H1 (cell line): Measurements from ENCODE around the gene BCL2L12. TPM values are rescaled to one million over a fixed set of nuclear protein-coding genes. Genes with fewer than 3 reads are reported as not detected.

Experiments
- KDM1A ChIP-seq: fragments of 200-600, 300-600 bp; sonication (generic); IDR thresholded peaks from 2 replicates; pipeline ENCODE4 v1.7.1; 2016; ENCODE audit warnings: mild to moderate bottlenecking, low read length, borderline replicate concordance
- MAFK ChIP-seq: IDR thresholded peaks from 2 replicates; pipeline ENCODE4 v1.6.1; 2012; ENCODE audit warnings: low read depth, mild to moderate bottlenecking, improper control_type of control experiment, low read length
- NANOG ChIP-seq: IDR thresholded peaks from 2 replicates; pipeline ENCODE4 v1.6.1; 2011; ENCODE audit warnings: low read length, low read depth, mild to moderate bottlenecking, inconsistent platforms; ENCODE audit not compliant: insufficient read depth, poor library complexity, severe bottlenecking
- NRF1 ChIP-seq: IDR thresholded peaks from 2 replicates; pipeline ENCODE4 v1.6.1; 2011; ENCODE audit warnings: mild to moderate bottlenecking, low read depth, low read length, improper control_type of control experiment
- PHF8 ChIP-seq: fragments of 200-600 bp; sonication (generic); conservative IDR thresholded peaks from 2 replicates; pipeline ENCODE4 v1.7.1; 2012; ENCODE audit warnings: low read depth, mild to moderate bottlenecking, inconsistent platforms, low read length, moderate library complexity
- RFX5 ChIP-seq: IDR thresholded peaks from 2 replicates; pipeline ENCODE4 v1.6.1; 2011; ENCODE audit warnings: low read depth, low read length, improper control_type of control experiment, borderline replicate concordance
- SIRT6 ChIP-seq: IDR thresholded peaks from one replicate; pipeline ENCODE4 v1.7.1; 2012; ENCODE audit warnings: low read length, inconsistent platforms
- YY1 ChIP-seq: IDR thresholded peaks from 2 replicates; pipeline ENCODE4 v1.6.1; 2011; ENCODE audit warnings: low read depth, mild to moderate bottlenecking, low read length
- ZNF274 ChIP-seq: IDR thresholded peaks from 2 replicates; pipeline ENCODE4 v1.7.0; 2012; ENCODE audit warnings: low read length, borderline replicate concordance; ENCODE audit errors: extremely low read depth
- polyA plus RNA-seq, 7 experiments: library from polyadenylated mRNA; depleted of rRNA in 3 of 7; stranded (reverse) in 5 of 7; unstranded in 2 of 7; fragments of >200 nt in 5 of 7; fragments of 200-250 nt in 2 of 7; gene quantifications; 1 replicate in 5 of 7; 2 replicates in 1 of 7; 4 replicates in 1 of 7; pipeline versions ENCODE4 v1.2.1 to v1.2.3, GENCODE V29; 2011 to 2013; ENCODE audit warnings: missing spikeins in 2 of 7, mixed read lengths in 2 of 7
- total RNA-seq: library from RNA; stranded (reverse); fragmentation: NEBNext Ultra II Directional; extraction: Animal tissue kit (Norgen Biotek cat#: 25700); gene quantifications from 2 replicates; pipeline ENCODE4 v1.2.1, GENCODE V29; 2021
- TF ChIP-seq, protein P1 (sequence below): fragments of 300-600 bp; sonication (generic); IDR thresholded peaks from 2 replicates; pipeline ENCODE4 v1.7.1; 2012; ENCODE audit warnings: low read length, moderate library complexity, mild to moderate bottlenecking, inconsistent platforms; ENCODE audit not compliant: insufficient replicate concordance

BCL2L12 gene
- total and polyA plus RNA-seq, 2 of the 8 experiments (the other 6 are each of a cell fraction or from before 2014, with no cell fraction given): 126 to 209 TPM

DNA sequence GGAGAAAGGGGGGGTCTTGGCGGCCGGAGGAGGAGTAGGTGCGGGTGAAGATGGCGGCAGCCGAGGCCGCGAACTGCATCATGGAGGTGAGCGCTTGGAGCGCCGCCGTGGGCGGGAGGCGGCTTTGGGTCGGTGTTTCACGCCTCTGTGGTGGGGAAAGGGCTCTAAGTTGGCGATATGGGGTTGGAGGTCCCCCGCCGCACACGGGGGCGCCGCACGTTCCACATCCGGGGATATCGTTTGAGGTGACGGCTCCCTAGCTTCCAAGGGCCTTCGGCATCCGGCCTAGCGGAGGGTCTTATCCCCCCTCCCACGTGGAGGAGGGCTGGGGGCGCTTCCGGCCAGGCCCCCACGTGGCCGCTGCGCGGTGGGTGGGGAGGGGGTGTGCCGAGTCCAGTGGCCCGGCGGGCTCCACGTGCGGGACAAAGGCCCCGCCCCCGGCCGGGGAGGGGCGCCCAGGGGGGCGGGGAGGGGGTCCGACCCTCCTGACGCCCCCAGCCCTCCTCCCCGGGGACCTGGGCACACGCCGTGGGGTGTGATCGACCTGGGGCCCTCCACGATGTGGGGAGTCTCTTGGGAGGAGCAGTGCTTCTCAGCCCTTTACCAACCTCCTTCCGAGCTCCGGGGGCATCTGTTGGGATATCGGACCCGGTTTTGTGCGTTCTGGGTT, 11.6 kb downstream of the BCL2L12 start, which contains the start of gene PRMT1 (continued):
- TF ChIP-seq, protein P1, sequence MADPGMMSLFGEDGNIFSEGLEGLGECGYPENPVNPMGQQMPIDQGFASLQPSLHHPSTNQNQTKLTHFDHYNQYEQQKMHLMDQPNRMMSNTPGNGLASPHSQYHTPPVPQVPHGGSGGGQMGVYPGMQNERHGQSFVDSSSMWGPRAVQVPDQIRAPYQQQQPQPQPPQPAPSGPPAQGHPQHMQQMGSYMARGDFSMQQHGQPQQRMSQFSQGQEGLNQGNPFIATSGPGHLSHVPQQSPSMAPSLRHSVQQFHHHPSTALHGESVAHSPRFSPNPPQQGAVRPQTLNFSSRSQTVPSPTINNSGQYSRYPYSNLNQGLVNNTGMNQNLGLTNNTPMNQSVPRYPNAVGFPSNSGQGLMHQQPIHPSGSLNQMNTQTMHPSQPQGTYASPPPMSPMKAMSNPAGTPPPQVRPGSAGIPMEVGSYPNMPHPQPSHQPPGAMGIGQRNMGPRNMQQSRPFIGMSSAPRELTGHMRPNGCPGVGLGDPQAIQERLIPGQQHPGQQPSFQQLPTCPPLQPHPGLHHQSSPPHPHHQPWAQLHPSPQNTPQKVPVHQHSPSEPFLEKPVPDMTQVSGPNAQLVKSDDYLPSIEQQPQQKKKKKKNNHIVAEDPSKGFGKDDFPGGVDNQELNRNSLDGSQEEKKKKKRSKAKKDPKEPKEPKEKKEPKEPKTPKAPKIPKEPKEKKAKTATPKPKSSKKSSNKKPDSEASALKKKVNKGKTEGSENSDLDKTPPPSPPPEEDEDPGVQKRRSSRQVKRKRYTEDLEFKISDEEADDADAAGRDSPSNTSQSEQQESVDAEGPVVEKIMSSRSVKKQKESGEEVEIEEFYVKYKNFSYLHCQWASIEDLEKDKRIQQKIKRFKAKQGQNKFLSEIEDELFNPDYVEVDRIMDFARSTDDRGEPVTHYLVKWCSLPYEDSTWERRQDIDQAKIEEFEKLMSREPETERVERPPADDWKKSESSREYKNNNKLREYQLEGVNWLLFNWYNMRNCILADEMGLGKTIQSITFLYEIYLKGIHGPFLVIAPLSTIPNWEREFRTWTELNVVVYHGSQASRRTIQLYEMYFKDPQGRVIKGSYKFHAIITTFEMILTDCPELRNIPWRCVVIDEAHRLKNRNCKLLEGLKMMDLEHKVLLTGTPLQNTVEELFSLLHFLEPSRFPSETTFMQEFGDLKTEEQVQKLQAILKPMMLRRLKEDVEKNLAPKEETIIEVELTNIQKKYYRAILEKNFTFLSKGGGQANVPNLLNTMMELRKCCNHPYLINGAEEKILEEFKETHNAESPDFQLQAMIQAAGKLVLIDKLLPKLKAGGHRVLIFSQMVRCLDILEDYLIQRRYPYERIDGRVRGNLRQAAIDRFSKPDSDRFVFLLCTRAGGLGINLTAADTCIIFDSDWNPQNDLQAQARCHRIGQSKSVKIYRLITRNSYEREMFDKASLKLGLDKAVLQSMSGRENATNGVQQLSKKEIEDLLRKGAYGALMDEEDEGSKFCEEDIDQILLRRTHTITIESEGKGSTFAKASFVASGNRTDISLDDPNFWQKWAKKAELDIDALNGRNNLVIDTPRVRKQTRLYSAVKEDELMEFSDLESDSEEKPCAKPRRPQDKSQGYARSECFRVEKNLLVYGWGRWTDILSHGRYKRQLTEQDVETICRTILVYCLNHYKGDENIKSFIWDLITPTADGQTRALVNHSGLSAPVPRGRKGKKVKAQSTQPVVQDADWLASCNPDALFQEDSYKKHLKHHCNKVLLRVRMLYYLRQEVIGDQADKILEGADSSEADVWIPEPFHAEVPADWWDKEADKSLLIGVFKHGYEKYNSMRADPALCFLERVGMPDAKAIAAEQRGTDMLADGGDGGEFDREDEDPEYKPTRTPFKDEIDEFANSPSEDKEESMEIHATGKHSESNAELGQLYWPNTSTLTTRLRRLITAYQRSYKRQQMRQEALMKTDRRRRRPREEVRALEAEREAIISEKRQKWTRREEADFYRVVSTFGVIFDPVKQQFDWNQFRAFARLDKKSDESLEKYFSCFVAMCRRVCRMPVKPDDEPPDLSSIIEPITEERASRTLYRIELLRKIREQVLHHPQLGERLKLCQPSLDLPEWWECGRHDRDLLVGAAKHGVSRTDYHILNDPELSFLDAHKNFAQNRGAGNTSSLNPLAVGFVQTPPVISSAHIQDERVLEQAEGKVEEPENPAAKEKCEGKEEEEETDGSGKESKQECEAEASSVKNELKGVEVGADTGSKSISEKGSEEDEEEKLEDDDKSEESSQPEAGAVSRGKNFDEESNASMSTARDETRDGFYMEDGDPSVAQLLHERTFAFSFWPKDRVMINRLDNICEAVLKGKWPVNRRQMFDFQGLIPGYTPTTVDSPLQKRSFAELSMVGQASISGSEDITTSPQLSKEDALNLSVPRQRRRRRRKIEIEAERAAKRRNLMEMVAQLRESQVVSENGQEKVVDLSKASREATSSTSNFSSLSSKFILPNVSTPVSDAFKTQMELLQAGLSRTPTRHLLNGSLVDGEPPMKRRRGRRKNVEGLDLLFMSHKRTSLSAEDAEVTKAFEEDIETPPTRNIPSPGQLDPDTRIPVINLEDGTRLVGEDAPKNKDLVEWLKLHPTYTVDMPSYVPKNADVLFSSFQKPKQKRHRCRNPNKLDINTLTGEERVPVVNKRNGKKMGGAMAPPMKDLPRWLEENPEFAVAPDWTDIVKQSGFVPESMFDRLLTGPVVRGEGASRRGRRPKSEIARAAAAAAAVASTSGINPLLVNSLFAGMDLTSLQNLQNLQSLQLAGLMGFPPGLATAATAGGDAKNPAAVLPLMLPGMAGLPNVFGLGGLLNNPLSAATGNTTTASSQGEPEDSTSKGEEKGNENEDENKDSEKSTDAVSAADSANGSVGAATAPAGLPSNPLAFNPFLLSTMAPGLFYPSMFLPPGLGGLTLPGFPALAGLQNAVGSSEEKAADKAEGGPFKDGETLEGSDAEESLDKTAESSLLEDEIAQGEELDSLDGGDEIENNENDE: no peak
- TF ChIP-seq RFX5 (no peak), NRF1 (no peak), MAFK (no peak), PHF8 (peak; percentile 99), NANOG (no peak), ZNF274 (no peak), YY1 (peak; percentile 93), KDM1A (no peak), SIRT6 (no peak)
